Measurements from ENCODE around the gene FADD.

Gene FADD

GRCh38 chr11:70229737-70230136 lies 26.6 kb downstream of the FADD start:
- no peak for DNase-seq (ENCODE audit: extremely low spot score)
- TF ChIP-seq, protein P1, sequence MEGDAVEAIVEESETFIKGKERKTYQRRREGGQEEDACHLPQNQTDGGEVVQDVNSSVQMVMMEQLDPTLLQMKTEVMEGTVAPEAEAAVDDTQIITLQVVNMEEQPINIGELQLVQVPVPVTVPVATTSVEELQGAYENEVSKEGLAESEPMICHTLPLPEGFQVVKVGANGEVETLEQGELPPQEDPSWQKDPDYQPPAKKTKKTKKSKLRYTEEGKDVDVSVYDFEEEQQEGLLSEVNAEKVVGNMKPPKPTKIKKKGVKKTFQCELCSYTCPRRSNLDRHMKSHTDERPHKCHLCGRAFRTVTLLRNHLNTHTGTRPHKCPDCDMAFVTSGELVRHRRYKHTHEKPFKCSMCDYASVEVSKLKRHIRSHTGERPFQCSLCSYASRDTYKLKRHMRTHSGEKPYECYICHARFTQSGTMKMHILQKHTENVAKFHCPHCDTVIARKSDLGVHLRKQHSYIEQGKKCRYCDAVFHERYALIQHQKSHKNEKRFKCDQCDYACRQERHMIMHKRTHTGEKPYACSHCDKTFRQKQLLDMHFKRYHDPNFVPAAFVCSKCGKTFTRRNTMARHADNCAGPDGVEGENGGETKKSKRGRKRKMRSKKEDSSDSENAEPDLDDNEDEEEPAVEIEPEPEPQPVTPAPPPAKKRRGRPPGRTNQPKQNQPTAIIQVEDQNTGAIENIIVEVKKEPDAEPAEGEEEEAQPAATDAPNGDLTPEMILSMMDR (IDR thresholded peaks at IDR 0.05; ENCODE audit: control extremely low read depth, extremely low read depth, low read depth, missing control alignments): no peak
- ChIA-PET CTCF (no interaction called here), POLR2A (no interaction called here)

GRCh38 chr11:70230151-70230839 lies 27.2 kb downstream of the FADD start:
- no peak for DNase-seq (ENCODE audit: extremely low spot score)
- TF ChIP-seq, protein P1 (IDR thresholded peaks at IDR 0.05; ENCODE audit: control extremely low read depth, extremely low read depth, low read depth, missing control alignments): no peak
- ChIA-PET POLR2A (no interaction called here), CTCF (no interaction called here)

GRCh38 chr11:70230840-70231710 lies 28.0 kb downstream of the FADD start:
- CTCF ChIA-PET: no interaction called here
- POLR2A ChIA-PET: no interaction called here
- TF ChIP-seq, protein P1 (IDR thresholded peaks at IDR 0.05; ENCODE audit: control extremely low read depth, extremely low read depth, low read depth, missing control alignments): no peak
- DNase-seq (ENCODE audit: extremely low spot score): no peak

- ChIA-PET CTCF (interaction anchor here (0.7 to 1.0 kb wide), 2 partner anchors 13 to 37 kb away, joined by 3 read pairs; no protein-coding TSS in a partner anchor), POLR2A (no interaction called here)
- TF ChIP-seq, protein P1 (IDR thresholded peaks at IDR 0.05; ENCODE audit: control extremely low read depth, extremely low read depth, low read depth, missing control alignments): no peak
- no peak for DNase-seq (ENCODE audit: extremely low spot score)
Measured at GRCh38 chr11:70233034-70233433, 29.9 kb downstream of the FADD start.

GRCh38 chr11:70233511-70233934 lies 30.4 kb downstream of the FADD start:
- POLR2A ChIA-PET: no interaction called here
- peak; percentile 46 for DNase-seq (ENCODE audit: extremely low spot score)
- CTCF ChIA-PET: interaction anchor here (0.7 to 1.0 kb wide), 2 partner anchors 13 to 37 kb away, joined by 3 read pairs; no protein-coding TSS in a partner anchor
- TF ChIP-seq, protein P1 (IDR thresholded peaks at IDR 0.05; ENCODE audit: control extremely low read depth, extremely low read depth, low read depth, missing control alignments): no peak

GRCh38 chr11:70233962-70234361 lies 30.9 kb downstream of the FADD start:
- DNase-seq (ENCODE audit: extremely low spot score): no peak
- CTCF ChIA-PET: interaction anchor here (1.0 kb wide), 1 partner anchor 14 kb away, joined by 3 read pairs; no protein-coding TSS in a partner anchor
- POLR2A ChIA-PET: no interaction called here
- TF ChIP-seq, protein P1 (IDR thresholded peaks at IDR 0.05; ENCODE audit: control extremely low read depth, extremely low read depth, low read depth, missing control alignments): no peak

All from GM10248 (cell line).